GM18507 (cell line): Measurements from ENCODE around the gene GNG3.
"Not testable (repeated sequence)": the region's sequence is repeated elsewhere in the genome, so short reads cannot be mapped to it uniquely, and the experiment has no call there.

Experiments
- DNase-seq: peaks from one replicate; pipeline ENCODE4 v3.0.0; 2011; ENCODE audit warnings: low read depth; ENCODE audit not compliant: insufficient read length; ENCODE audit errors: extremely low spot score
- FAIRE-seq: peaks from 2 replicates; lab custom pipeline; 2011; peaks lifted over from hg19 to GRCh38; lab: Jason Lieb, UNC

Gene GNG3

GRCh38 chr11:62707277-62707861 lies at the start of gene GNG3, which contains the start of gene BSCL2:
GNG3 (plus strand) TSS chr11:62707676; CDS start chr11:62708296, 620 bp downstream.
BSCL2 (minus strand) TSS chr11:62707424; CDS start chr11:62707195, 229 bp downstream.
- no peak for DNase-seq
- FAIRE-seq: no peak

- peak; percentile 49 for FAIRE-seq
- DNase-seq: no peak
Measured at GRCh38 chr11:62664405-62665074, 42.9 kb upstream of the GNG3 start.

GRCh38 chr11:62665075-62665598 lies 42.3 kb upstream of the GNG3 start, which contains the start of the genes C11orf98 and CSKMT:
C11orf98 (minus strand) TSS chr11:62665210; CDS start chr11:62665169, 41 bp downstream.
CSKMT (plus strand) TSS chr11:62665312; CDS start chr11:62665880, 568 bp downstream.
- DNase-seq (peak; percentile 92), FAIRE-seq (peak; percentile 73)

- DNase-seq (no peak), FAIRE-seq (no peak)
Measured at GRCh38 chr11:62665599-62666258, 41.7 kb upstream of the GNG3 start.

- DNase-seq: no peak
- no peak for FAIRE-seq
Measured at GRCh38 chr11:62666259-62666926, 41.1 kb upstream of the GNG3 start.

- no peak for FAIRE-seq
- DNase-seq: no peak
Measured at GRCh38 chr11:62667460-62667859, 40.0 kb upstream of the GNG3 start.

- DNase-seq (no peak), FAIRE-seq (no peak)
Measured at GRCh38 chr11:62669420-62670161, 37.9 kb upstream of the GNG3 start.

GRCh38 chr11:62671236-62671607 lies 36.3 kb upstream of the GNG3 start:
- no peak for DNase-seq
- FAIRE-seq: no peak

- no peak for FAIRE-seq
Measured at GRCh38 chr11:62671608-62672389, 35.7 kb upstream of the GNG3 start, which contains the start of the genes LBHD1 and UQCC3. LBHD1 (minus strand) TSS chr11:62672267; CDS start chr11:62670031, 2,236 bp downstream. UQCC3 (plus strand) TSS chr11:62671673; CDS start chr11:62671746, 73 bp downstream.

GRCh38 chr11:62673196-62673525 lies 34.3 kb upstream of the GNG3 start:
- no peak for DNase-seq
- FAIRE-seq: no peak

More at GRCh38 chr11:62671608-62672389, 35.7 kb upstream of the GNG3 start, which contains the start of the genes LBHD1 and UQCC3:
- DNase-seq: peak; percentile 69

- DNase-seq, FAIRE-seq: not testable (repeated sequence)
Measured at GRCh38 chr11:62675415-62675814, 32.1 kb upstream of the GNG3 start.

GRCh38 chr11:62676698-62677097 lies 30.8 kb upstream of the GNG3 start:
- no peak for DNase-seq
- no peak for FAIRE-seq

GRCh38 chr11:62677156-62677555 lies 30.3 kb upstream of the GNG3 start:
- DNase-seq: no peak

GRCh38 chr11:62677714-62678113 lies 29.8 kb upstream of the GNG3 start:
- no peak for FAIRE-seq
- no peak for DNase-seq

More at GRCh38 chr11:62677156-62677555, 30.3 kb upstream of the GNG3 start:
- no peak for FAIRE-seq

- FAIRE-seq (no peak), DNase-seq (no peak)
Measured at GRCh38 chr11:62678433-62678769, 29.1 kb upstream of the GNG3 start.

- DNase-seq: peak; percentile 87
- peak; percentile 77 for FAIRE-seq
Measured at GRCh38 chr11:62678770-62679696, 28.4 kb upstream of the GNG3 start, which contains the start of gene UBXN1. UBXN1 (minus strand) TSS chr11:62679073; CDS start chr11:62678923, 150 bp downstream.

- FAIRE-seq (no peak), DNase-seq (no peak)
Measured at GRCh38 chr11:62680825-62681240, 26.6 kb upstream of the GNG3 start.
